Activated T-cell treated with anti-CD3 and anti-CD28 coated beads for 48 hours (primary cell): ENCODE results near the gene BCR.

ENCODE experiments used
- DNase-seq: peaks from one replicate; pipeline ENCODE4 v3.0.0-alpha.2; 2020; ENCODE audit warnings: low read depth

The BCR gene

DNA sequence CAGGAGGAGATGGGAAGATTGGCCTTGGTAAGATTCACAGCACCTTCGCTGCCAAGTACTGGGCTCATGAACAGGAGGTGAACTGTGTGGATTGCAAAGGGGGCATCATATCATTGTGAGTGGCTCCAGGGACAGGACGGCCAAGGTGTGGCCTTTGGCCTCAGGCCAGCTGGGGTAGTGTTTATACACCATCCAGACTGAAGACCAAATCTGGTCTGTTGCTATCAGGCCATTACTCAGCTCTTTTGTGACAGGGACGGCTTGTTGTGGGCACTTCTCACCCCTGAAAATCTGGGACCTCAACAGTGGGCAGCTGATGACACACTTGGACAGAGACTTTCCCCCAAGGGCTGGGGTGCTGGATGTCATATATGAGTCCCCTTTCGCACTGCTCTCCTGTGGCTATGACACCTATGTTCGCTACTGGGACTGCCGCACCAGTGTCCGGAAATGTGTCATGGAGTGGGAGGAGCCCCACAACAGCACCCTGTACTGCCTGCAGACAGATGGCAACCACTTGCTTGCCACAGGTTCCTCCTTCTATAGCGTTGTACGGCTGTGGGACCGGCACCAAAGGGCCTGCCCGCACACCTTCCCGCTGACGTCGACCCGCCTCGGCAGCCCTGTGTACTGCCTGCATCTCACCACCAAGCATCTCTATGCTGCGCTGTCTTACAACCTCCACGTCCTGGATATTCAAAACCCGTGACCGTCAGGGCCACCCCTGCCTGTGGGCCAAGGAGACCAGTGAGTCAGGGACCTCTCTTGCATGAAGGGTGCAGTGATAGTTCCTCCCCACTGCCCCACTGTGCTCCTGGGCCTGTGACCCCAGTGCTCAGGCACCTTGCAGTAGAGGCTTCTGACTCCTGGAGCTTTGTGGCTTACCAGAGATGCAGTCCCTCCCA is 83.6 kb downstream of the BCR start:
- DNase-seq, result no peak

GRCh38 chr22:23264610-23265367 is 84.5 kb downstream of the BCR start:
- DNase-seq, result no peak

- no peak for DNase-seq
Observed at GRCh38 chr22:23265368-23265700, 85.0 kb downstream of the BCR start.

- DNase-seq, result no peak
Observed at GRCh38 chr22:23266780-23267179, 86.5 kb downstream of the BCR start.

- no peak for DNase-seq
Observed at GRCh38 chr22:23267226-23268043, 87.1 kb downstream of the BCR start.

DNA sequence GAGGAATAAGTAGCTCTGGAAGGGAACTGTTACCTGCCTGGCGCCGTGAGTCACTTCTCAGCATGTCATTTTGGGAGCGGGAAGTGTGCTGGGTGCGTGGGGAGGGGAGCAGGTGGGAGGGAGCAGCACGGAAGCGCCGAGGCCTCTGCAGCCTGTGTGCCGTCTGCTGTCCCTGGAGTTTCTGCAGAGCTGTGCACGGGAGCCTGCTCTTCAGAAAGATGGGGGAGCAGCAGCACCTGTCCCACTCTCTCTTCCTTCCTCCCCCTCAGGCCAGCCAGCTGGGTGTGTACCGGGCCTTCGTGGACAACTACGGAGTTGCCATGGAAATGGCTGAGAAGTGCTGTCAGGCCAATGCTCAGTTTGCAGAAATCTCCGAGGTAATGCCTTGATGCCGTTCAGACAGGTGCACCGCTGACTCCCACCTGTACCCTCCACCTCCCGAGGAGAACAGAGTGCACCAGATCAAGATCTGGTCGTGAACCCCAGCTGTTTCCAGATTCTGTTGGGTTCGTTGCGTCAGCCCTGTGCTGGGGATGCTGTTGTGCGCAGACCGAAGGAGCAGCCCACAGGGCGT is 87.9 kb downstream of the BCR start:
- no peak for DNase-seq

GRCh38 chr22:23268877-23269276 is 88.6 kb downstream of the BCR start:
- no peak for DNase-seq

DNA sequence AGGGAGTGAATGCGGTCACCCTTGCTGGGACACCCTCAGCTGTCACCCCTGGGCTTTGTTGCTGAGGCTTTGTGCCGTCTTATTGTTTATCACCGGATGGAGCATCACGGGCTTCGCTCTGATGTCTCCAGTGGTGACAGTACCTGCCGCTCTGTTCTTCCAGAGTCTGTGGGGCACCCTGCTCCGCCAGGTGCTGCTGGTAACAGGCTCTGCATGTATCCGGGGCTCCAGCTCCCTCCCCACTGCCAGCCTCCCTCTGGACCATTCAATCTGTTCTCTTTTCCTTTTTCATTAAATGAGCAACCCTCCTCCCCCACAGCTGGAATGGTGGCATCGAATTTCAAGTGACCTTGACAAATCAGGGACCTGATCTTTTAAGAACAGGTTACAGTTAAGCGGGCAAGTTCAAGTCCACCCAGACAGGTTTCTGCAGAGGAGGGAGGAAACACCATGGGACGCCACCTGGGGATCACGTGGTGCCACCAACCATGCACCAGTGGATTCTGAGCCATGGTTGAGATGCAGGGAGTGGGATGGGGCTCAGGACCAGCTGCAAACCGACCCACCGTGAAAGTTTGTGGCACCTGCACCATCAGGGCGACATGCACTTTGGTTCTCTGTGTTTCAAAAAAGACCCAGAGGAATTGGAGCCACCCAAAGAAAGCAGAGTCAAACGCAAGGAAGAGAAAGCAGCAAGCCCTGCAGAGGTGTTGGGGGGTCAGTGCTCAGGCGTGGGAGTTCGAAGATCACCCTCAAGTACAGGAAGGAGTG is 89.3 kb downstream of the BCR start:
- DNase-seq, result no peak

- DNase-seq, result no peak
Observed at GRCh38 chr22:23270212-23270733, 90.0 kb downstream of the BCR start.

DNA sequence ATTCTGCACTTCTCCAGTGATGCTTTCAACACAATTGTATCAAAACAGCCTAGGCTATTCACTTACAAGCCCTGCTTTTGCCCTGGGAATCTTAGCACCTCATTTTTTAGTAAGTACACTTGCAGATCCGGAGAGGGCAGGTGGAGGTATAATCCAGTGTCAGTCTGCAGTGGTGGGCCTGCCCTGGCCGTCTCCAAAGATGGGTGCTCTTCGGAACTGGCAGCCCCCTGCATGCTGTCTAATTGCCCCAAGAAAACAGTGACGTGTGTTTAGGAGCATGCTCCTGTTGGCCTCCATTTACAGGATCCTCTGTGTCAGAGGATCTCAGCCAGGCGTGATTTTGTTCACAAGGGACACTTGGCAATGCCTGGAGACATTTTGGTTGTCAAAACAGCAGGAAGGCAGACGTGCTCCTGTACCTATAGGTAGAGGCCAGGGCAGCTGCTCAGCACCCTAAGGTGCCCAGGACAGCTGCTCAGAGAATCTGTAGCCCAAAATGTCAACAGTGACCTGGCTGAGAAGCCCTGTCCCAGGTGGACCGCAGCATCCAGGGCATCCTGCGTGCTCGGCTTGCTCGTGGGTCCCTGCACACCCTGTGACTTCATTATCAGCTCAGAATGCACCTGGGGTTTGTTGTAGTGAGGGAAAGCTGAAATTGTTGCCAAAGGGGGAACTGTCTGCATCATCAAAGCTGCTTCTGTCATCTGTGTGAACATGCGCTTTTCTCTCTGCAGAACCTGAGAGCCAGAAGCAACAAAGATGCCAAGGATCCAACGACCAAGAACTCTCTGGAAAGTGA is 90.7 kb downstream of the BCR start:
- DNase-seq, result no peak

GRCh38 chr22:23271597-23271908 is 91.2 kb downstream of the BCR start:
- no peak for DNase-seq

GRCh38 chr22:23272371-23272770 is 92.1 kb downstream of the BCR start:
- no peak for DNase-seq

DNA sequence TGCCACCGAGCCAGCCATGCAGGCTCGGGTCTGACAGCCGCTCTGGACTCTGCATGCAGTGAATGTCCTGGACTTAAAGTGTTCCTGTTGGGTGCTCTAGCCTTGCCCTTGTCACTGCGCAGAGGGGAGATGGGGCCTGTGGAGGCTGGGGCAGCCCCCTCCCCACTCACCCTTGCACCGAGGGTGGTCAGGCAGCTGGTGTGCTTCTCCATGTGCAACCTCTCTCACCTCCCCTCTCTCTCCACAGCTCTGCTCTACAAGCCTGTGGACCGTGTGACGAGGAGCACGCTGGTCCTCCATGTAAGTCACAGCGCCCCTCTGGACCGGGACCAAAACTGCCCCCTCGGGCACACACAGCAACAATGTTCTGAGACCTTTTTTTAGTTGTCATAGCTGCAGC is 92.5 kb downstream of the BCR start:
- DNase-seq, result no peak

- no peak for DNase-seq
Observed at GRCh38 chr22:23273445-23274145, 93.3 kb downstream of the BCR start.

GRCh38 chr22:23274146-23274526 is 93.8 kb downstream of the BCR start:
- DNase-seq, result no peak

DNA sequence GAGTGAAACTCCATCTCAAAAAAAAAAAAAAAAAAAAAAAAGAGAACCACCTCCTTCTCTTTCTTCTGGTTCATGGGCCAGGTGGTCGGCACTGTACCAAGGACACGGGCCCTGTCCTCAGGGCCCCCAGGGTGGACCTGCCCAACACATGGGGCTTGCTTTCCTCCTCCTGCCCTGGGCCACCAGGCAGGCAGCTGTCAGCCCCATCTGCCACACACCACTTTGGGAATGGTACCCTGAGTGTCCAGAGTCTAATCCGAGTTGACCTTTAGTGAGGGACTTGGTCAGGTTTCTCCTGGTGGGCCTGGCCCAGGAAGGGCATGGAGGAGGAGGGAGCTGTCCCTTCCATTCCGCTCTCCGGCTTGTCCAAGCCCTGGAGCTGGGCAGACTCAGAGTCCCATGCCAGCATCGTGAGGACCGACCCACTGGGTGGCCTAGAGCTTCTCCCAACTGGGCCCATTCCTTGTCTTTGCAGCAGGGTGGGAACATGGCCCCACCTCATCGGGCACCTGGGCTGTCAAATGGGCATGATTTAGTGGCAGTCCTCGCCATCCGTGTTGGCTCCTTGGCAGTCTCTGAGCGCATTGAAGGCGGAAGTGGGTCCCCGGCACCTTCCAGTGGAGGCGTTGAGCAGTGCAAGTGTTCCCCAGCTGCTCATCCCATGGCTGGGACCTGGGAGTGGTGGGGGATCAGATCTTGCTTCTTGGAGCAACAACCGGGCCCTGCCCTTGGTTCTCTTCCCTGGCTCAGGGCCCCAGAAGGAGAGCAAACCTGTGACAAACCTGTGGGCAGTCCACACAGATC is 94.8 kb downstream of the BCR start:
- no peak for DNase-seq

DNA sequence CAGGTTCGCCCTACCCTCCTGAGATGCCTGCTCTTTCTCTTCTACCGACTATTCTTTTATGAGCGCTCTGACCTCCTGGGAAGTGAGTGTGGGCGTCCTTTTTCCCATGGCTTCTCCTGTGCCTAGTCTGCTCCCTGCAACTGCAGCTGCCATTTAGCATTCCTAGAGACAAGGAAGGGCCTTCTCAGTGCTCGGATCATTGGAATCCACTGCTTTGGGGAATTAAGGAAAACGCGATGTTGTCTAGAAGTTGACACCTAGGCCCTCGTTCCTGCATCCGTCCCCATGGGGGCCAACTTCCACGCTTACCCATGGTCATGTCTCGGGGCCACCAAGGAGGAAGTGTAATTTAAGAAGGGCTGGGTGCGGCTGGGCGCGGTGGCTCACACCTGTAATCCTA is 95.4 kb downstream of the BCR start:
- DNase-seq, result no peak

DNA sequence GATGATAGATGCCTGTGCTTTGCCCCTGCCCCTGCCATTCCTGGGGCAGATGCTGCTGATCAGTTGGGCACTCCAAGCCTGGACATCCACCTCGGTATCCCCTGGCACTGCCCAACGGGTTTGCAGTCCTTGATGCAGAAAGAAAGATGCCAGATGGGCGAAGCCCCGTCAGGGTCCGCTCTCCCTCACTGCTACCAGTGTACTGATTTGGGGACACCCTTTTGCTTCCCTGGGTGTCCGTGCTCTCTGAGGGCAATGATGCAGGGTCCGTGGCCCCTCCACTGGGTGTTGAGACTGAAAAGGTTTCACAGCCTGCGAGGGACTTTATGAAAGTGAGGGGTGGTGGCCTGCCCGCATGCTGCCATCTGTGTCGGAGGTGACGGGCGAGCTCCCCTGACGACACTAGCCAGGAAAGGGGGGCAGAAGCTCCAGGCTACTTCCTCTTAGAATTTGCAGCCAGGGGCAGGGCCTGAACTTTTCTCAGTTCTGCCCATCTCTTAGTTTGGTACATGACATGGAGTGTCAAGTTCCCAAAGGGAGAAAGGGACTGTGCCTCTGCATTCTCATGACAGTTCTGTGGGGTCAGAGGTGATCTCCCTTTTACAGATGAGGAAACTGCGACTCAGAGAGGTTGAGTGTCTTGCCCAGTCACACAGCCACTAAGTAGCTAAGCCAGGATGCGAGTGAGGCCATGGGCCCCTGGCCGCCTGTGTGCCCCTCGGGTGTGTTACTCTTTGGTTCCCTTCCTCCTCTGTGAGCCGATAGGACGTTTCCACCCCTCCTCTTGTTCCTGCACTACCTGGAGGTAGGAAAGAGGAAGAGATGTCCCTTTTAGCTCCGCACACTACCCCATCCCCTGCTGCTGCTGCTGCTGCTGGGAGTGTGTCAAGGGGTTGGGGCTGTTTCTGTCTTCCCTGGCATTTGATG is 96.6 kb downstream of the BCR start:
- DNase-seq, result no peak
